ENCODE measurements around the gene EML1. TPM values are rescaled to one million over a fixed set of nuclear protein-coding genes. Genes with fewer than 3 reads are reported as not detected.

The EML1 gene
- total RNA-seq, 2 donors from 2014 or later, result 55.1 to 66.5 TPM

- Histone ChIP-seq H3K4me1 (ENCODE audit: control insufficient read depth in 1 of 2, low read depth in 2 of 2) (no peaks in the 10 kb centered on the region), H3K27ac (no peak overlapping the region), H3K4me3 (no peak overlapping the region), H3K9me3 (no peaks in the 10 kb centered on the region), H3K27me3 (replicated peaks; ENCODE audit: insufficient read depth) (no peaks in the 10 kb centered on the region), H3K36me3 (no peaks in the 10 kb centered on the region)
- TF ChIP-seq CTCF (IDR thresholded peaks at IDR 0.05), result no peak
- ATAC-seq (ENCODE audit: insufficient number of reproducible peaks, low FRiP score, low read depth) (no peak), DNase-seq (ENCODE audit: low spot score) (no peak)
Measured at GRCh38 chr14:99837822-99838221, 44.6 kb downstream of the EML1 start.

GRCh38 chr14:99838639-99839134 is 45.5 kb downstream of the EML1 start:
- H3K4me3 ChIP-seq, result no peak overlapping the region
- H3K36me3 ChIP-seq, result no peaks in the 10 kb centered on the region
- no peak for TF ChIP-seq CTCF (IDR thresholded peaks at IDR 0.05)
- DNase-seq (ENCODE audit: low spot score) (no peak), ATAC-seq (ENCODE audit: insufficient number of reproducible peaks, low FRiP score, low read depth) (no peak)
- no peaks in the 10 kb centered on the region for H3K4me1 ChIP-seq (ENCODE audit: control insufficient read depth in 1 of 2, low read depth in 2 of 2)
- no peak overlapping the region for H3K27ac ChIP-seq
- H3K27me3 ChIP-seq (replicated peaks; ENCODE audit: insufficient read depth), result no peaks in the 10 kb centered on the region
- no peaks in the 10 kb centered on the region for H3K9me3 ChIP-seq

GRCh38 chr14:99839696-99840095 is 46.5 kb downstream of the EML1 start:
- Histone ChIP-seq H3K9me3 (no peaks in the 10 kb centered on the region), H3K36me3 (no peaks in the 10 kb centered on the region), H3K27me3 (replicated peaks; ENCODE audit: insufficient read depth) (no peaks in the 10 kb centered on the region), H3K27ac (no peak overlapping the region), H3K4me3 (no peak overlapping the region), H3K4me1 (ENCODE audit: control insufficient read depth in 1 of 2, low read depth in 2 of 2) (no peaks in the 10 kb centered on the region)
- ATAC-seq (ENCODE audit: insufficient number of reproducible peaks, low FRiP score, low read depth) (no peak), DNase-seq (ENCODE audit: low spot score) (no peak)
- no peak for TF ChIP-seq CTCF (IDR thresholded peaks at IDR 0.05)

- Histone ChIP-seq H3K9me3 (no peaks in the 10 kb centered on the region), H3K36me3 (no peaks in the 10 kb centered on the region), H3K4me1 (ENCODE audit: control insufficient read depth in 1 of 2, low read depth in 2 of 2) (no peaks in the 10 kb centered on the region), H3K4me3 (no peak overlapping the region), H3K27ac (no peak overlapping the region), H3K27me3 (replicated peaks; ENCODE audit: insufficient read depth) (no peaks in the 10 kb centered on the region)
- DNase-seq (ENCODE audit: low spot score) (no peak), ATAC-seq (ENCODE audit: insufficient number of reproducible peaks, low FRiP score, low read depth) (no peak)
- no peak for TF ChIP-seq CTCF (IDR thresholded peaks at IDR 0.05)
Measured at GRCh38 chr14:99840265-99840664, 47.1 kb downstream of the EML1 start.

GRCh38 chr14:99840774-99841305 is 47.6 kb downstream of the EML1 start:
- no peak overlapping the region for H3K27ac ChIP-seq
- ATAC-seq (ENCODE audit: insufficient number of reproducible peaks, low FRiP score, low read depth), result no peak
- no peak overlapping the region for H3K4me3 ChIP-seq
- TF ChIP-seq CTCF (IDR thresholded peaks at IDR 0.05), result no peak
- no peaks in the 10 kb centered on the region for H3K27me3 ChIP-seq (replicated peaks; ENCODE audit: insufficient read depth)
- H3K36me3 ChIP-seq, result no peaks in the 10 kb centered on the region
- no peak for DNase-seq (ENCODE audit: low spot score)
- no peaks in the 10 kb centered on the region for H3K4me1 ChIP-seq (ENCODE audit: control insufficient read depth in 1 of 2, low read depth in 2 of 2)
- H3K9me3 ChIP-seq, result no peaks in the 10 kb centered on the region

All from thoracic aorta (tissue), 2 donors.